Measurements from ENCODE around the gene GATB. TPM values are rescaled to one million over a fixed set of nuclear protein-coding genes. Genes with fewer than 3 reads are reported as not detected.

GATB gene, protein sequence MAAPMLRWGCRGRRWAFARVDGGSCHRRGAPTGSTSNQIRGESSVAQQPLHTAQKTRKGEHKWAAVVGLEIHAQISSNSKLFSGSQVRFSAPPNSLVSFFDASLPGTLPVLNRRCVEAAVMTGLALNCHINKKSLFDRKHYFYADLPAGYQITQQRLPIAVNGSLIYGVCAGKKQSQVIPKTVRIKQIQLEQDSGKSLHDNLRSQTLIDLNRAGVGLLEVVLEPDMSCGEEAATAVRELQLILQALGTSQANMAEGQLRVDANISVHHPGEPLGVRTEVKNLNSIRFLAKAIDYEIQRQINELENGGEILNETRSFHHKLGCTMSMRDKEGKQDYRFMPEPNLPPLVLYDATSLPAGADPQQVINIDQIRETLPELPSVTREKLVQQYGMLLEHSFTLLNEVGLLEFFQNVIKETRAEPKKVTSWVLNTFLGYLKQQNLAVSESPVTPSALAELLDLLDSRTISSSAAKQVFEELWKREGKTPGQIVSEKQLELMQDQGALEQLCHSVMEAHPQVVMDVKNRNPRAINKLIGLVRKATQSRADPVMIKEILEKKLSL
- total RNA-seq (2013; cell fraction: nucleolus; rRNA removed): 38.9 and 40.1 TPM in 2 replicates
- total RNA-seq (2014; rRNA removed) (29.3 and 30.4 TPM in 2 replicates), total RNA-seq (2014; rRNA removed; fragmentation: Illumina TruSeq; extraction: Trizol) (27.1 and 29.8 TPM in 2 replicates), total RNA-seq (2021) (31.0 and 31.5 TPM in 2 replicates), polyA plus RNA-seq (2011; rRNA removed) (31.4 and 32.4 TPM in 2 replicates), polyA plus RNA-seq (2014; fragmentation: Illumina TruSeq; extraction: Trizol) (32.0 and 34.7 TPM in 2 replicates), polyA plus RNA-seq (2014; fragmentation: Nextera tagmentation; extraction: Ambion mirVana) (10 to 100 TPM; 20.5 to 25.6 TPM), polyA plus RNA-seq (2014; rRNA removed) (29.9 and 32.5 TPM in 2 replicates), polyA plus RNA-seq (2016; fragmentation: Nextera tagmentation; extraction: Ambion mirVana) (10 to 100 TPM; 34.5 to 37.3 TPM), polyA minus RNA-seq (2011; rRNA and poly(A)+ RNA removed) (23.9 and 24.2 TPM in 2 replicates), Bru-seq, nascent RNA (percentile 59 among the genes with signal in this experiment), BruChase-seq, experiment 1, labeled RNA remaining after a 6-hour chase (percentile 59 among the genes with signal in this experiment), BruChase-seq, experiment 2, labeled RNA remaining after a 2-hour chase (percentile 55 among the genes with signal in this experiment)
- 9.9 TPM for polyA plus RNA-seq (2011; ENCODE audit: low read depth)
- 26.2 and 27.6 TPM in 2 replicates for polyA plus RNA-seq (2011; cell fraction: cytosol; rRNA removed)
- polyA plus RNA-seq (2011; cell fraction: nucleus; rRNA removed): 28.1 and 30.7 TPM in 2 replicates
- 16.2 and 16.5 TPM in 2 replicates for polyA plus RNA-seq (2012)
- 7.2 and 10.4 TPM in 2 replicates for polyA minus RNA-seq (2011; cell fraction: cytosol; rRNA and poly(A)+ RNA removed)
- polyA minus RNA-seq (2011; cell fraction: nucleus; rRNA and poly(A)+ RNA removed): 16.4 and 22.3 TPM in 2 replicates
- long read RNA-seq, experiment 1, transcript GATB-201 (13 exons, 2,385 nt): major isoform, 32 of 44 reads
- long read RNA-seq, experiment 1, partial matches to known transcripts: 1 of 44 reads
- long read RNA-seq, experiment 1, other reads (novel, unspliced or antisense): 9 of 44 reads
- long read RNA-seq, experiment 2, transcript GATB-201 (13 exons, 2,385 nt): major isoform, 155 of 201 reads
- long read RNA-seq, experiment 2, transcript GATB-209 (8 exons, 1,519 nt): minor isoform, 6 of 201 reads
- long read RNA-seq, experiment 2, partial matches to known transcripts: 12 of 201 reads
- long read RNA-seq, experiment 2, other reads (novel, unspliced or antisense): 26 of 201 reads

DNA sequence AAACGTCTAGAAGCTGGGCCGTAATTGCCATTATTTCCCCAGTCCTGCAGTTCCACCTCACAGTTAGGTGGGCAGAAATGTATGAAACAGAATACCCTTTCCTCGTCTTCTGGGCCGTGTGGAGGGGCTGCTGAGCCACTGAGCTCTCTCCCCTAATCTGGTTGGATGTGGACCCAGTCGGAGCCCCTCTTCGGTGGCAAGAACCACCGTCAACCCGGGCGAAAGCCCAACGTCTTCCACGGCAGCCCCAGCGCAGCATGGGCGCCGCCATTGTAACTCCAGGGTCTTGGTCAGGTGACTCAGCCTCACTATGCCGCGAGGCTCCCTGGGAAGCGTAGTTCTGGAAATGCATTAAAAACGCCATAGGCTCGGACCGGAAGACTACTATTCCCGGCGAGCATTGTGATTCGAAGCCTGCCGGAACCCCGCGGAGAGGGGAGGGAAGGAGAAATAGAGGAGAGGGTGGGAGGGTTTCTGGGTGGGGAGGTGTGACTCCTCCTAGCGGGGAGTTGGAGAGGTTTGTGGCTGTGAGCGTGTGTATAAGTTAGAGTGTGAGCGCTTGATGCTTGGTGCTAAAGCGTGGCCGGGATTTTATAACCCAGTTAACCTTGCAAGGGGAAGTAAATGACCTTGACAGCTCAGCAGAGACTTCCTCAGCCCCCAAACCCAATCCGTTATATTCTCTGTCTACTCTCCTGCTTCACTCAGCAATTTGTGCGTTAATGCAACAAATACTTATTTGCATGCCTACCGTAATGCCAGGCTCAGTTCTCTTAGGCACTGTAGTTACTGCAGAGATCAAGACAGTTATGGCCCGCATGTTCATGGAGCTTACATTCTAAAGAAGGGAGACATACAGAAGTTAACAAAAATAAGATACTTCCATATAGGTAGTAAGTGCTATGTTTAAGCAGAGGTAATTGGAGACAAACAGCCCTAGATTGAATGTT lies at the start of gene GATB:
Gene GATB (minus strand): TSS at position 296 of the 950 bp plus-strand sequence. CDS start 25 bp downstream, at position 271.
- Histone ChIP-seq H3K36me3 (ENCODE audit: control insufficient read depth in 2 of 2, insufficient read depth in 2 of 2, low read length in 1 of 2) (no peaks in the 10 kb centered on the region), H2AFZ (ENCODE audit: control insufficient read depth, low read depth, low read length) (peak within 1 kb of the TSS; percentile 99), H3K4me3 (peak within 1 kb of the TSS; percentile 91), H3K9me3 (replicated peaks; ENCODE audit: control insufficient read depth, insufficient read depth, low read length) (no peaks in the 10 kb centered on the region), H3K4me2 (ENCODE audit: control insufficient read depth, insufficient read depth) (peak within 1 kb of the TSS; percentile 97), H3K4me1 (ENCODE audit: control insufficient read depth, insufficient read depth, low read length) (no peaks in the 10 kb centered on the region), H3K27me3 (replicated peaks in 1 of 2; ENCODE audit: control insufficient read depth in 2 of 2, insufficient read depth in 2 of 2, low read length in 1 of 2) (no peaks in the 10 kb centered on the region), H3K79me2 (ENCODE audit: control insufficient read depth, insufficient read depth, low read length) (peaks cover 4% of the 10 kb centered on the region), H3K27ac (ENCODE audit: control insufficient read depth, insufficient read depth) (peak within 1 kb of the TSS; percentile 45), H3K9ac (ENCODE audit: control insufficient read depth, insufficient read depth, low read length) (peak within 1 kb of the TSS; percentile 73), H4K20me1 (ENCODE audit: control insufficient read depth, insufficient read depth) (no peaks in the 10 kb centered on the region)
- WGBS (ENCODE audit: insufficient coverage, insufficient replicate concordance, low lambda C conversion rate, missing lambda C conversion rate): 4% methylated on average over 31 of the region's 35 CpGs
- DNase-seq (ENCODE audit: low read depth, low spot score) (peak; percentile 92), ATAC-seq (peak; percentile 100), FAIRE-seq (peak; percentile 78)
- ChIA-PET POLR2A (interaction anchor here (1.2 kb wide), 1 partner anchor 17 kb away, joined by 3 read pairs; no protein-coding TSS in a partner anchor), SMC1A (ENCODE audit: uncharacterized antibody, unreplicated experiment) (interaction anchor here (0.8 to 1.4 kb wide), 5 partner anchors 9 to 29 kb away, joined by 3 to 6 read pairs (median 3); no protein-coding TSS in a partner anchor), RAD21 (ENCODE audit: unreplicated experiment) (interaction anchor here (0.5 kb wide), 1 partner anchor 195 kb away, joined by 3 read pairs; no protein-coding TSS in a partner anchor), CTCF (interaction anchor here (0.6 to 1.6 kb wide), 3 partner anchors 17 to 641 kb away, joined by 3 to 7 read pairs (median 3); no protein-coding TSS in a partner anchor)
- intact Hi-C loops (cut with micrococcal nuclease; ENCODE audit: unreplicated experiment) (loop anchor here (1.0 to 10.0 kb wide), 2 partner anchors 126 to 614 kb away; no protein-coding TSS in a partner anchor), in situ Hi-C loops (cut with MboI) (no loop called here)
- BruUV-seq (replicated peaks): no TSS peak
- TF ChIP-seq SRF (IDR thresholded peaks at IDR 0.05; ENCODE audit: low read depth in 2 of 2, low read length in 2 of 2) (no peak), POLR2A (IDR thresholded peaks at IDR 0.05; ENCODE audit: low read depth, low read length) (peak; percentile 92), MEF2B (IDR thresholded peaks at IDR 0.05; ENCODE audit: partially characterized antibody, poor library complexity, severe bottlenecking) (no peak), RFX5 (IDR thresholded peaks at IDR 0.05; ENCODE audit: low read depth, low read length) (no peak), NR2F1 (conservative IDR thresholded peaks at IDR 0.05) (no peak), ETV6 (conservative IDR thresholded peaks at IDR 0.05 in 1 of 2, IDR thresholded peaks at IDR 0.05 in 1 of 2; ENCODE audit: borderline replicate concordance in 1 of 2, low read depth in 1 of 2) (peak in 1 of 2 experiments; percentile 64; a peak in 1 of 4 replicates)
- TF ChIP-seq, protein P1, sequence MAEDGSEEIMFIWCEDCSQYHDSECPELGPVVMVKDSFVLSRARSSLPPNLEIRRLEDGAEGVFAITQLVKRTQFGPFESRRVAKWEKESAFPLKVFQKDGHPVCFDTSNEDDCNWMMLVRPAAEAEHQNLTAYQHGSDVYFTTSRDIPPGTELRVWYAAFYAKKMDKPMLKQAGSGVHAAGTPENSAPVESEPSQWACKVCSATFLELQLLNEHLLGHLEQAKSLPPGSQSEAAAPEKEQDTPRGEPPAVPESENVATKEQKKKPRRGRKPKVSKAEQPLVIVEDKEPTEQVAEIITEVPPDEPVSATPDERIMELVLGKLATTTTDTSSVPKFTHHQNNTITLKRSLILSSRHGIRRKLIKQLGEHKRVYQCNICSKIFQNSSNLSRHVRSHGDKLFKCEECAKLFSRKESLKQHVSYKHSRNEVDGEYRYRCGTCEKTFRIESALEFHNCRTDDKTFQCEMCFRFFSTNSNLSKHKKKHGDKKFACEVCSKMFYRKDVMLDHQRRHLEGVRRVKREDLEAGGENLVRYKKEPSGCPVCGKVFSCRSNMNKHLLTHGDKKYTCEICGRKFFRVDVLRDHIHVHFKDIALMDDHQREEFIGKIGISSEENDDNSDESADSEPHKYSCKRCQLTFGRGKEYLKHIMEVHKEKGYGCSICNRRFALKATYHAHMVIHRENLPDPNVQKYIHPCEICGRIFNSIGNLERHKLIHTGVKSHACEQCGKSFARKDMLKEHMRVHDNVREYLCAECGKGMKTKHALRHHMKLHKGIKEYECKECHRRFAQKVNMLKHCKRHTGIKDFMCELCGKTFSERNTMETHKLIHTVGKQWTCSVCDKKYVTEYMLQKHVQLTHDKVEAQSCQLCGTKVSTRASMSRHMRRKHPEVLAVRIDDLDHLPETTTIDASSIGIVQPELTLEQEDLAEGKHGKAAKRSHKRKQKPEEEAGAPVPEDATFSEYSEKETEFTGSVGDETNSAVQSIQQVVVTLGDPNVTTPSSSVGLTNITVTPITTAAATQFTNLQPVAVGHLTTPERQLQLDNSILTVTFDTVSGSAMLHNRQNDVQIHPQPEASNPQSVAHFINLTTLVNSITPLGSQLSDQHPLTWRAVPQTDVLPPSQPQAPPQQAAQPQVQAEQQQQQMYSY (CRISPR knock-in tag; IDR thresholded peaks at IDR 0.05): no peak
- TF ChIP-seq, protein P2, sequence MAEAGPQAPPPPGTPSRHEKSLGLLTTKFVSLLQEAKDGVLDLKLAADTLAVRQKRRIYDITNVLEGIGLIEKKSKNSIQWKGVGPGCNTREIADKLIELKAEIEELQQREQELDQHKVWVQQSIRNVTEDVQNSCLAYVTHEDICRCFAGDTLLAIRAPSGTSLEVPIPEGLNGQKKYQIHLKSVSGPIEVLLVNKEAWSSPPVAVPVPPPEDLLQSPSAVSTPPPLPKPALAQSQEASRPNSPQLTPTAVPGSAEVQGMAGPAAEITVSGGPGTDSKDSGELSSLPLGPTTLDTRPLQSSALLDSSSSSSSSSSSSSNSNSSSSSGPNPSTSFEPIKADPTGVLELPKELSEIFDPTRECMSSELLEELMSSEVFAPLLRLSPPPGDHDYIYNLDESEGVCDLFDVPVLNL (IDR thresholded peaks at IDR 0.05; ENCODE audit: low read depth, low read length): no peak
- TF ChIP-seq, protein P3, sequence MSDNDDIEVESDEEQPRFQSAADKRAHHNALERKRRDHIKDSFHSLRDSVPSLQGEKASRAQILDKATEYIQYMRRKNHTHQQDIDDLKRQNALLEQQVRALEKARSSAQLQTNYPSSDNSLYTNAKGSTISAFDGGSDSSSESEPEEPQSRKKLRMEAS (IDR thresholded peaks at IDR 0.05; ENCODE audit: low read depth, low read length): peak; percentile 85

Measured in GM12878 (cell line).